Cerebellar nuclear complex (tissue), 1 donor: ENCODE data around the gene ZNF438.

ENCODE experiments used
- DNase-seq, 2 experiments: peaks; one replicate each; lab custom pipeline; 2025; lab: John Stamatoyannopoulos, UW

Gene ZNF438

GRCh38 chr10:31013331-31013730 lies 18.3 kb downstream of the ZNF438 start:
- DNase-seq: no peak

- DNase-seq: no peak
Observed at GRCh38 chr10:31011665-31012022, 20.0 kb downstream of the ZNF438 start.

DNA sequence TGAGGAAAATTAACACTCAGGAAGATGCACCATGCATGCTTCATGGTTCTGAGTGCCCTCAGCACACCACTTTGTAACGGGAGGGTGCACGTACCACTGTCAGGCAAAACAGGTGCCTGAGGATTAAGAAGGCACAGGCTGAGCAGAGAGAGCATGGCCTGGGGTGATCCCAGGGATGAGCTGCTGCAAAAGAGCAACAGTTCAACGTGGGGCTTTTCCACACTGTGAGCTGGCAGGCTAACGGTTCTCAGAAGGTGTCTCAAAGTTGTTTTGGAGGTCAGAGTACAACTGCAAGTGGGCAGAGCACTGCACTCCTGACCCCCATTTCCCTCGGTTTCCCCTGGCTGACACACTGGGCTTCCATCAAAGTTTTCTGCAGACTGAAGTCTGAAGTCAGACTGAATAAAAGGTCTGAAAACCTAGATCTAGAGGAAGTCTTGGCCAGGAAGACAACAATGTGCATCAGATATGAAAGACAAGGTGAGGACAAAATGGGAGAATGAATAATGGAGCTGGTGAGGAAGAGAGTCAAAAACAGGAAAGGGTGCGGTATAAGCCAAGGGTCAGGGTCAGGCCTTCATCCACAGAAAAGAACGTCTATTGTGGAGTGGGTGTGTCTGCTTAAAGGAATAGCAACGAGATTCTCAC lies 20.5 kb downstream of the ZNF438 start:
- no peak for DNase-seq

- DNase-seq: no peak
Observed at GRCh38 chr10:31010062-31010461, 21.6 kb downstream of the ZNF438 start.

GRCh38 chr10:31005895-31006294 lies 25.8 kb downstream of the ZNF438 start:
- DNase-seq: no peak

DNA sequence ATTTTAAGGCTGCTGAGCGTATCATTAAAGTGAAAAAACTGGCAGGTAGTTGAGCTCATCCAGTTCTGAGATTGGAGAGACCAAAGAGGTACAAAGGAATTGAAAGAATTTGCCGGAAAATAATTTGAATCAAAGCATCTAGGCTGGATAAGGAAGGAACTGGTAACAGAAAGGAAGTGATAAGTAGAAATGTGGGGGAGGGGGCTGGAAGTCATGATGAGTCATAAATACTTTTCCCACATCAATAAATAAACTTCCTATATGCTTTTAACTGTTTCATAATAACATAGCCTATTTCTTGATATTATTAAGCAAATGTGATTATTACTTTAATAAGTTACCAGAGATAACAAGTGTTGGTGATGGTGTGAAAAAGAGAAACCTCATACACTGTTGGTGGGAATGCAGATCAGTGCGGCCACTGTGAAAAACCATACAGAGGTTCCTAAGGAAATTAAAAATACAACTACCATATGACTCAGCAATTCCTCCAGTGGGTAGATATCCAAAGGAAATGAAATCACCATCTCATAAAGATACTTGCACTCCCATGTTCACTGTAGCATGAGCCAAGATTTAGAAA lies 27.0 kb downstream of the ZNF438 start:
- no peak for DNase-seq

DNA sequence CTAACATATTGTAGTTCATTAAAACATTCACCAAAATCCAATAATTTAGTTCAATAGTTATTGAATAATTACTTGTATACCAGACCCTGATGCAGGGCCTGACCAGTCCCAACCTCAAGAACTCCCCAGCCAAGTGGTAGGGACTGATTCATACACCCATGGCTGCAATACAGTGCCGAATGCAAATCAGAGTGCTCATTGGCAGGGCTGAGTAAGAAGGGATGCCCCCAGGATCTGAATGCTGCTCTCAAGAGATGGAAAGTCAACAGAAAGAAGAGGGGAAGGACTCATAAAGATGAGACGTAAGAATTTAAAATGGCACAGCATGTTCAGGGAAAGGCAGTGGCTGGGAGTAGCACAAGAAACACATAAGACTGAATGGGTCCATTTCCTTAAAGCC lies 29.9 kb downstream of the ZNF438 start:
- no peak for DNase-seq

- DNase-seq: no peak
Observed at GRCh38 chr10:31000867-31001266, 30.8 kb downstream of the ZNF438 start.

DNA sequence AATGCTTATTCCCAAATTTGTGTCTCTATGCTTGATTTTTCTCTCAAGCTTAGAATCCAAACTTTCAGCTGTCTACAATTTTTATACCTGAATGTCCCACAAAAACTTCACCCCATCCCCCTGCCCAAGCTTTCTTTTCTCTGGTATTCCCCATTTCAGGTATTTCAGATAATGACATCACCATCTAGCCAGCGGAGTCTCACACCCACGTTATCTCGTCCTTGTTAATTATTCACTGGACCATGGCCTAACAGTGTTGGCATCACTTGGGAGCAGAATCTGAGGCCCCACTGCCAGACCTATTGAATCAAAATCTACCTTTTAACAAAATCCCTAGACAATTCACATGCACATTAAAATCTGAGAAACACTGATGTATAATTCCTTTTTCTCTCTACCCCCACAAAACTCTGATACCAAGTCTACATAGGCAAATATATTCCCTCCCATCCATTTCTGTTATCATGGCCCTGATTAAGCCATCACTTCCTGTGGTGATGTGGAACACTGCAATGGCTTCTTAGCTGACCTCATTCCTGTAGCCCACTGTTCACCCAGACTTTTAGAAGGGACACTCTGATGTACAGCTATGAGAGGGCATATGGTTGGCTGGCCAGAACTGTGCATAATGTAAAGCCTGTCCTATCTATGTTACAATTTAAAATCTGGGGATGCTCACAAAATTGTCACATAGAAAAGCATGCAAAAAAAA lies 31.4 kb downstream of the ZNF438 start:
- no peak for DNase-seq

GRCh38 chr10:30999070-30999712 lies 32.5 kb downstream of the ZNF438 start:
- DNase-seq: no peak

DNA sequence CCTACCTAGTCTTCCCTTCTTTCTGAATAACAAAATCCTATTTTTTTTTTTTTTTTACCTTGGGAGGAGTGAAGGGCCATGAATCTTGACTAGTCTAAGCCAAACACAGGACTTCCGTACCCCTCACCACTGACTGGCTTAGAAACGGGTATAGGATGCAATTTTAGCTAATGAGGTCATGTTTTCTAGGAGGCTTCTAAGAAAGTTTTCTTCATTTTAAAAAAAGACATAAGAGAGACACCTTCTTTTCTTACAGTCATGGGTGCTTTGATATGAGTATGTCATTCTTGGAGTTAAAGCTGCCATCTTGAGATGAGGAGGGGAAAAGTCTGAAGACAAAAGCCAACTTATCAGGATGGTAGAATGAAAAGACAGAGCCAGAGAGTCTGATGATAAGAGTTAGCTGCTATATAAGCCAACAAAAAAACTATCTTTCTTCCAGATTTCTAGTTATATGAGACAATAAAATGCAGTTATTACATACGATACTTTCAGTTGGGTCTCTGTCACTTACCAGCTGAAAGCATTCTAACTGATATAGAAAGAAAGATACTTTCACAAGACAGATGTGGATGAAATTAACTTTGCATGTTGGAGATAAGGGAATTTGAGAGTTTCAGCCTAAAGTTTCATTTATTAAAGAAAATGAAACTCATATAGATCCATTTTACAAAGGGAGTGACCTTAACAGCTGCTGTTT lies 34.0 kb downstream of the ZNF438 start:
- no peak for DNase-seq

- no peak for DNase-seq
Observed at GRCh38 chr10:30996481-30997005, 35.1 kb downstream of the ZNF438 start.

GRCh38 chr10:30995081-30995770 lies 36.4 kb downstream of the ZNF438 start:
- DNase-seq: no peak

- DNase-seq: no peak
Observed at GRCh38 chr10:30993155-30993554, 38.5 kb downstream of the ZNF438 start.

- DNase-seq: no peak
Observed at GRCh38 chr10:30992681-30993080, 39.0 kb downstream of the ZNF438 start.

DNA sequence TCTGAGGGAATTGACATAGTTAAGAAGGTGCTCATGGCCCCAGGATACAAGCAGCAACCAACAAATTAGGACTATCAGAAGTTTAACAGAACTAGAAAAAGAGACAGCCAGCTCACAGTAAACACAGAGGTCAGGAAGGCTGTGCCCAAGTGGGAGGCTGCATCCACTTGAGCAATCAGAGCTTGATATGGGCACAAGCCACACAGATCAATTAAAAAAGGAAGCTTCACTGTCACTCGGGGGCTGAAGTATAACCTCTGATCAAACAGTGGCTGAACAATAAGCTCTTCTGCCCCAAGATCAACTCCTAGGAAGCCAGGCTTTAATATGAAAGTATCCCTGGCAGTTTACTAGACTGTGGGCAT lies 40.0 kb downstream of the ZNF438 start:
- no peak for DNase-seq

DNA sequence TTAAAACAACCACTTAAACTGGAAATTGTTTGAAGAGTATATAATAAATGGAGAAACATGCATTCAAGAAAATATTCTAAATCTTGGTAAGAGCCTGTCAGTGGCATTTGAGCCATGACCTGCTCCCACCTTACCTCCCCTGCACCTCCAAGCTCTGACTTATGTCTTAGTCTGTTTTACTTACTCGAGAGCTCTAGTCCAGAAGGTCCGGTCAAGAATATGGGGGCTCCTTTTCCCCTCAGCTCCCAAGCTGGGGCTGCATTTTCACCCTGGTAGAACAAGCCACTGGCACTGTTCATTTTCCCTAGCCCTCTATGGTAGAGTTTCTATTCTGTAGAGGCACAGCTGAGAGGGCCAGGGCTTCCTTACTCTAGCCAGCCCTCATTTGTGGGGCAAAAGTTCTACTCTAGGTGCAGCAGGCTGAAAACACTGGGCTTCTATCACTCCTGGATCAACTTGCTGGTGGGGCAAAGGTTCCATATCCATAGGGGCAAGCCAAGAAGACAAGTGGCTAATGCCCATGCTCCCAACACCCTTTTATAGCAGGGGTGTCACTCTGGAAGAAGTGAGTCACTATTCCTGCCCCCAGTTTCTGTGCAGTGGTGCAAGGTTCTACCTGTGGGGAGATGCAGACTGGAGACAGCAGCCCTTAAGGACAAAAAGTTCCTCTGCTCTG lies 40.6 kb downstream of the ZNF438 start:
- no peak for DNase-seq

DNA sequence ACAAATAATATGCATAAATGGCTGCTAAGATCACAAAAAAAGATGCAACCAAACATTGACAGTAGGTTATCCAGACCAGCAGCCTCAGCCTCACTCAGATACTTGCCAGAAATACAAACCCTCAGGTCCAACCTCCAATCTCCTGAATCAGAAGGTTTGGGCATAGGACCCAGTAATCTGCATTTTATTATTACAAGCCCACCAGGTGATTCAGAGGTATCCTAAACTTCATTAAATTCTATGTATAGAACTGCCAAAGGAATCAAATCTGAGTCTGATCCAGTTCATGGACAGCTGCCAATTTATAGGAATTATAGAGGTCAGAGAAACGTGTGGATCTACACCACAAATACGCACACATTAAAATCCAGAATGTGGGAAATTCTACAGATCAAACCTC lies 41.3 kb downstream of the ZNF438 start:
- DNase-seq: no peak

GRCh38 chr10:30988831-30989435 lies 42.7 kb downstream of the ZNF438 start:
- DNase-seq: no peak

DNA sequence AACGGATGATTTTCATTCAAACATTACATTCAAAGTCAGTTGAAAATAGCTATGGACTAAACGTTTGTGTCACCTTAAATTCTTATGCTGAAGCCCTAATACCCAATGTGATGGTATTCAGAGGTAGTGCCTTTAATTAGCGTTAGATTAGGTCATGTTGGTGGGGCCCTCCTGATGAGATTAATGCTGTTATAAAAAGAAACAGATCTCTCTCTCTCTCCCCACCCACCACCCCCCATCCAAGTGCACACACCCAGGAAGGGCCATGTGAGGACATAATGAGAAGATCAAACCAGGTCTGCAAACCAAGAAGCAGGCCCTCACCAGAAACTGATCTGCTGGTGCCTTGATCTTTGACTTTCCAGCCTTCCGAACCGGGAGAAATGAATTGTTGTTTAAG lies 44.2 kb downstream of the ZNF438 start:
- DNase-seq: no peak
